T-helper 1 cell (primary cell): ENCODE data around the gene CLDN1.

Source experiments
- DNase-seq, 5 donors: peaks; one replicate each; pipeline ENCODE4 v3.0.0-alpha.2; 2012 to 2020

CLDN1 gene

DNA sequence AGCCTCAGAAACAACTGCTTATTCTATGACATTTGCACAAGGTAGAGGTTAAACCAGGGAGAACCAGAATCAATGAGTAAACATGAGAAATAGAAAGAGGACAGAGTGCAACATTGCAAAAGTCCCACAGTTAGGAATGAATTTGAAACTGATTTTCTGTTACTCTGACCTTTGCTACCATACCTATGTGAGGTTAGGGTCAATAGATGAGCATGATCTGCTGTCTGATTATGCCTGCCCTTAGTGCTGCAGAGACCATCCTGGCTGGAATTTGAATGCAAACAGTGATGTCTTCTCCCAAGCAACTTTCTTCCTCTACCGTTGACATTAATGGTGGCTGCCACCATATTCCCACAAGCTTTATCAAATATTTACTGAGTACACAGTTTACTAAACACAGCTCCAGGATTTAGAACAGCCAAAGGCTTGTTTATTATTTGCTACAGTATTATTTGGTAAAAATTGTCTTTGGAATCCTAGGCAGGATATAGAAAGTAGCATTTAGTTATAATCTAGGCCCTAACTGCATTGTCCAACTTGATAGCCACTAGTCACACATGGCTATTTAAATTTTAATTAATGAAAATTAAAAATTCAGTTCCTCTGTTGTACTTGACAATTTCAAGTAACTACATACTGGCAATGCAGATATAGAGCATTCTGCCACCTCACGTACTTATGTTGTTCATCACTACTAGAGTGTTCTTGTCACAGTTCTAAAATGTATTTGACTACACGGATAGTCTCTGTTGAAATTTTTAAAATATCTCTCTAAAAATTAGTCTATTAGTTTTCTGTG is 8.9 kb upstream of the CLDN1 start:
- no peak for DNase-seq

DNA sequence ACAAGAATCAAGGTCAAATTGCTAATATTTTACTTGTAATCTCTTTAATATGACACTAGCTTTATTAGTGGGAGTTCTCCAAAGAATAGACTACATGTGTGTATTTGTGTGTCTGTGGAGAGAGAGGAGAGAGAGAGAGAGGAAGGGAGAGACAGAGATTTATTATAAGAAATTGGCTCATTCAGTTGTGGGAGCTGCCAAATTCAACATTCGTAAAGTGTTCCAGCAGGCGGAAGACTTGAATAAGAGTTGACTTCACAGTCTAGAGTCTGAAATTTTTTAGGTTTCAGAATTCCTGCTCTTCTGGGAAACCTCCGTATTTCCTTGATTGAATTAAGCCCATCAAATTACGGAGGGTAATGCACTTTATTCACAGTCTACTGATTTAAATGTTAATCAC is 4.7 kb upstream of the CLDN1 start:
- DNase-seq = no peak

DNA sequence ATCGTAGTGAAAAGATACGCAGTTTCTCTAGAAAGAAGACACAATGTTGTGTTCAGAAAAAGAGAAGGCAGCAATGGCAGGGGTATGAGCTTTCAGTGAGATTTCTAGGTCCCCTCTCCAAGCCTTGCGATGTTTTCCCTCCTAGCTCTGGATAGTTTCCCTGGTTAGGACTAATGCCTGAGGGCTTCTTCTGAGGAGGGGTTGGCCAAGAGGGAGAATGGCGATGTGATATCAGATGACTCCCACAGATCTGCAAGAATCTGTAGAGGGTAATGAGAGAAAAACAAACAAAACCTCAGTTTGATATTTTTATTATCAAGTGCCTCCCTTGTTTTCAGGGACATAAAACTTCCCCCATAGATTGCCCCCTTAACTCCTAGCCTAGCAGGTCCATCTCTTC is 4.1 kb upstream of the CLDN1 start:
- DNase-seq = no peak

GRCh38 chr3:190325923-190326322 is 3.7 kb upstream of the CLDN1 start:
- DNase-seq = no peak

GRCh38 chr3:190323246-190323626 is 990 bp upstream of the CLDN1 start:
- no peak for DNase-seq

DNA sequence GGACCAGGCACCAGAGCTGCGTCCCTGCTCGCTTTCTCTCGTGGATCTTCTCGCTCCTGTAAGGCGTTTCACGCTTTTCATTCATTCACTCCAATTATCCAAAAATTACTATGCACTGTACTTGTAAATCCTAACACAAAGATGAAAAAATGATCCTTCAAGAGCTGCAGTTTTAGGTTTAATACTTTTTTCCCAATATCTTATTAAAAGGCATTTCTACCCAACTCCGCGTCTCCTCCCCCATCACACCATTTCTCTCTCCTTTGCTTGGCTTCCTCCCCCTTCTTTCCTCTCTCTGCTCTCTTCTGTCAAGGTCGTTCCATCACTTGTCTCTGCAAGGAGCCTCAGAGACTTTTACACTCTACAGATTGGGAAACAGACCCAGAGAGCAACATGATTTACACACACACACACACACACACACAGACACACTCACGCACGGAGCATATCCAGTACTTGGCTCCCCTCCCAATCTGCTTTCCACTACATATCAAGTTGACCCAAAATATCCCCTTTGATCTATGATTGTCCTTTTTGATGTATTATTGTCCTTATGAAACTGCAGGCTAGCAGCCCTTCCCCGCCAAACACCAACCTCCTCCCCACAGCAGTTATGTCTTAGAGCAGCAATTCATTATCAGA is 479 bp upstream of the CLDN1 start:
- DNase-seq = no peak

DNA sequence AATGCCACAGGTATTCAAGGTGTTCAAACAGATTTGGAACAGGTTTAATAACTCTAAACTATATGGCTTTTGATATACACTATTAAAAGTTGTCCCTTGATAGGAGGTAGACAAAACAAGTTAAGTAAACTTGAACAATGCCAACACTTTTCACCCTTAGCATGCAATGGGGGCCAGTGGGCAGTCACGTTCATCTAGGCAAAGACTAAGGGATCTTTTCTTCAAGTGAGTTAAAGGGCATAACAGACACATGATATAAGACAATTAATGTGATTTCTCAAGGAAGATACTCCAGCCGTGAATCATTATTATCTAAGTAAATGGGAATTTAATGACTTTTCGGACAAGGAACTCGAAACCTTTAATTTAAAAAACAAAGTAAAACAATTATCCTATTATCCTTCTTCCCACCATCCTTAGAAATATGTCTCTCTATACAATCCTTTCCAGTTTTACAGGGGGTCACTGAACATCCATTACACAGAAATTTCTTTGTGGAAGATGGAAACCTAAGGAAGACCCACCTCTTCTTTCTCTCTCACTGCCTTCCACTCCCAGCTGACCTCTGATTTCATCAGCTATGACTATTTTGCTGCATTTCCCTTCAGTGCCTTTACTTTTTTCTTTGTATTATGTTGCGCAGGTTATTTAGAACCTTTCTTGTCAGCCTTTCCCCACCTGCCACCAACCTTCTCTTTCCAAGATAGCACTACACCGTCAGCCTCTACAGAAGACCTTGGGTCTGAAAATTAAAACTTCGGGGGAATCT is 1.5 kb downstream of the CLDN1 start:
- no peak for DNase-seq

DNA sequence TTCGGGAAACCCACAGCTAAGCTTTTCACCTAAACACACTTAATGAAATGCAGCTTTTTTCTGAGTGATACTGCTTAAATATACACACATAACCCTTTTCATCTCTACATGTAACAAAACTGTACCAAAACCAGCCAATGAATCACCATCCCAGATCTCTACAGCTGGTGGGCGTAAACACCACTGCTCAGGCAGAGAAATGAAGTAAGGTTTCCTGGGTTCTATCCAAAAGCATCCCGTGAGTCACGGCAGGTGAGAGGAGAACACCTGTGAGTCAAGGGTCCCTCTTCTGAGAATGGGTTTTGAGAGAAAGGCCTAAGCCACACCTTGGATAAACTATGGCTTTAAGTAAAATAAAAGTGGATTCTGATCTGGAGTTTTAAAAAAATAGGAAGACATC is 2.6 kb downstream of the CLDN1 start:
- no peak for DNase-seq

- no peak for DNase-seq
These were observed 3.6 kb downstream of the CLDN1 start for GRCh38 chr3:190318666-190319065.

- DNase-seq = no peak
These were observed 7.5 kb downstream of the CLDN1 start for GRCh38 chr3:190314741-190315140.

- no peak for DNase-seq
These were observed 12.8 kb downstream of the CLDN1 start for GRCh38 chr3:190309414-190309813.

DNA sequence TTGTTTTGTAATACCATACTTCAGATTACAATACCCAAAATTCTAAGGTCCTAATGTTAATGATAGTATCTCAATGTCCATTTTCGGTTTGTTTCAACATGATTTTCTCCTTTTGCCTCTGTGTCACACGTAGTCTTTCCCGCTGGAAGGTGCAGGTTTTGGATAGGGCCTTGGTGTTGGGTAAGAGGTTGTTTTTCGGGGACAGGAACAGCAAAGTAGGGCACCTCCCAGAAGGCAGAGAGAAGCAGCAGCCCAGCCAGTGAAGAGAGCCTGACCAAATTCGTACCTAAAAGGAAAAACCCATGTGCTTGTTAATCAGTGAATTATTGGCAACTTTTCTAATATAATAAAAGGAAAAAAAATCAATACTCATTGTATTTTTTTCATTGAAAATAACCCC is 14.1 kb downstream of the CLDN1 start:
- DNase-seq = no peak

DNA sequence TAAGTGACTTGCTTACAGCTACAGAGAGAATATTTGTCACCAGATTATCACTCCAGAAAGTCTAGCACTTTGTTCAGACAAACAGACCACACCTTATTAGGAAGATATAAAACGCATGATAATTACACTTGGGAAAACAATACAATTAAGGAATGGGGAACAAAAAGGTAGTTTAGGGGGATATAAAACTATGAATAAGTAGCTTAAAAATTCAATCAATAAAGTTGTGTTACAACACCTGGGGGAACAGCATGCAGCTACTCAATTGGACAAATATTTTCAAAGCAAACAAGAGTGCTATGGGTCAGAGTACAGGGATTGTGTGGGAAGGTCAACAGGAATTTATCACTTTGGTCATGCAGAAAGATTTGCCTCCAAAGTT is 15.1 kb downstream of the CLDN1 start:
- DNase-seq = no peak

- peak in 1 of 5 donors; percentile 12 for DNase-seq
These were observed 15.6 kb downstream of the CLDN1 start for GRCh38 chr3:190306513-190307163.

DNA sequence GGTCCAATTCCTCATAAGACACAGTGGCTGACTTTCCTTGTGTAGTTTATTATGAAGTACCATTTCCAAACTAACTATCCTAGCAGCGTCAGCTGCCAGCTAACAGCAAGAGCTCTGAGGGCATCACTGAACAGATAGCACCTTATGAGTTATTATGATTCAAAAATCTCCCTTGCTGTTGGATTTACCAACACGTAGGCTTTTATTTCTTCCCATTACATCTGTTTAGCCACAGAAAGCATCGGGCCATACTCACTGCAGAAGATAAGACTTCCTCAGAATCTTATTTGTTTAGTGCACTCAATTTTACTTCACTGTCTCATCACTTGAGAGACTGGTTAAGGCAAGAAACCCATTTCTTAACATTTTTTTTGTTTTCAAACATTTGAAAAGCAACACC is 16.2 kb downstream of the CLDN1 start:
- DNase-seq = no peak

DNA sequence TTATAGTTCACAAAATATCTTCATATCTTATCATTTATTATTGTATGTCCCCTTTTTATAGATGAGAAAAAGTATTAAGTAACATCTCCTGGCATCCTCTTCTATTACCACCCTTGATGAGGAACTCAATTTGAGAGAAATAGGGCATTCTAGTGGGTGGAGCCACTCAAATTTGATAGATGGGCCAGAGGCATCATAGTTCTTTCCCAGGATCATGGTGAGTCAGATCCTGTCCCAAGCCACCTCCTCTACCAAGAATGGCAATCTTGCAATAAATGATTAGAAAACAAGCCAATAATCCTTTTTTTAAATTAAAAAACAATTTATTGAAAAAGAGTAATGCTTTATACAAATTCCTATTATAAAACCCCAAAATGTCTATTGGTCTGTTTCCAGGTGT is 16.8 kb downstream of the CLDN1 start:
- DNase-seq = no peak

DNA sequence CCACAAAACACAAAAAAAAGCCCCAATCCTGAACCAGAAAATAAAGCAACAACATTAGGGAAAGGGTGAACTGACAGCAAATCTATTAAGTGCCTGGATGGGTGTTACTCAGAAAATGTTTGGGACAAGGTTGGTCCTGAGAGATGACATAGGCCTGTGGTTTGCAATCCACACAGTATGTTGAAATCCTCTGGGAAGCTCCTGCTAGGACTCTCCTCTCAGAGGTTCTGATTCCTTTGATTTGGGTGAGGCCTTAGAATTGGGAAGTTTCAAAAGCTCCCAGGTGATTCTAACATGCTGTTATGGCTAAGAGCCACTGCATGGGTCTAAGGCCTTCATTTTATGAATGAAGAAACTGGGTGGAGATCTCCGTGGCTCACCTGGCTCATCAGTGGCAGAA is 18.4 kb downstream of the CLDN1 start:
- no peak for DNase-seq

GRCh38 chr3:190302212-190302867 is 19.9 kb downstream of the CLDN1 start:
- no peak for DNase-seq

DNA sequence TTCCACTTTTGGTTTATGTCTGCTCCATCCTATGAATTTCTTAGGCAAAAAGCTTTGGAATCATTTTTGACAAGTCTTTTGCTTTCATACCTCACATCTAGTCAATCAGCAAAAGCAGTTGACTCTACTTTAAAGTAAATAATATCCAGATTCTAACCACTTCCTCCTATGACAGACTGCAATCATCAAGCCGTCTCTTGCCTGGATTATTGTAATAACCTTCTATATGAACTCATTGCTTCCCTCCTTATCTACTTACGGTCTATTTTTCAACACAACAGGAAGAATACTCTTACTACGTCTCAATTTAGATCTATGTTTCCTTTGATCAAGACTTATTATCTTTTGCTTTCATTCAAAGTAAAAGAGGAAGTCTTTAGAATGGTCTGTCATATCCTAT is 20.7 kb downstream of the CLDN1 start:
- DNase-seq = no peak

DNA sequence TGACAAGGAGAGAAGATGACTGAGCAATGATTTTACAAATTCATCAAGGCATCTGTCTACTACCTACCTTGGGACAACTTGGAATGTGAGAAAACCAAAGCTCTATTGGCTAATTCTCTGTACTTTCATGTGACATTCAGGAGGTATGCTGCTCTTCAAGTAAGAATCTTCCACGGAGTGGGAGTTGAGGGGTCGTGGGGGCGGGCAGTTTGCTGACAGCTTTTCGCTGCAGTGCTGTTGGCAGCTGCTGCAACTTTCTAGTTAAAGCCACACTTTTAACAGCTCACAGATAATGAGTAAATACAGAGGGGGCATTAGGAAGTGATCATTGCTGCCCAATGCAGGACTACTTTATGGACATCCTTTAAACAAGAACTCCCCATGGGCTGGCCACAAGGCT is 22.3 kb downstream of the CLDN1 start:
- DNase-seq = no peak

GRCh38 chr3:190294030-190294429 is 28.2 kb downstream of the CLDN1 start:
- no peak for DNase-seq

- DNase-seq = no peak
These were observed 28.6 kb downstream of the CLDN1 start for GRCh38 chr3:190293621-190294020.
